T47D (cell line): ENCODE results near the gene NMUR2.

Experiments
- DNase-seq, 2 experiments: peaks; one replicate each; pipeline versions ENCODE4 v3.0.0 to v3.0.0-alpha.2; 2011 to 2012; ENCODE audit warnings: low read depth in 1 of 2, low spot score in 1 of 2
- JUND ChIP-seq: IDR thresholded peaks from 2 replicates; pipeline ENCODE4 v1.6.1; 2012; ENCODE audit warnings: low read depth
- in situ Hi-C: cut with HindIII; loops from 2 replicates; pipeline ENCODE4 v1.10.0; 2016; ENCODE audit warnings: low sequenced_read_pairs, low pct_unique_long_range_greater_than_20kb

NMUR2 gene

DNA sequence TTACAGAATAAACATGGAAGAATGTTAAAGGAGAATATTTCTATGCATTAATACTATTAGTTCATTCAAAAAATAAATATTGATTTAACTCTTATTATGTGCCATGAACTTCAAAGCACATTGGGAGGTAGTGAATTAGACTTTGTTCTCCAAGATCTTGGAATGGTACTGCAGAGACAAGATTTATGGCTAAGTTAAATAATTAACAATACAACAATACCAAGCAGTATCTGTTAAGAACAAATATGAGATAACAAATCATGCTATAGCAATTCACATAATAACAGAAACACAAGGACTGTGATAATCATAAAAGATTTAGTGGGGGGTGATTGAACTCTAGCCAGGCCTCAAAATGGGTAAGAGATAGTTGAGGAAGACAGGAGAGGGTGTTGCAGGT, 11.6 kb downstream of the NMUR2 start:
- DNase-seq: no peak
- TF ChIP-seq JUND: no peak
- in situ Hi-C loops: no loop called here

DNA sequence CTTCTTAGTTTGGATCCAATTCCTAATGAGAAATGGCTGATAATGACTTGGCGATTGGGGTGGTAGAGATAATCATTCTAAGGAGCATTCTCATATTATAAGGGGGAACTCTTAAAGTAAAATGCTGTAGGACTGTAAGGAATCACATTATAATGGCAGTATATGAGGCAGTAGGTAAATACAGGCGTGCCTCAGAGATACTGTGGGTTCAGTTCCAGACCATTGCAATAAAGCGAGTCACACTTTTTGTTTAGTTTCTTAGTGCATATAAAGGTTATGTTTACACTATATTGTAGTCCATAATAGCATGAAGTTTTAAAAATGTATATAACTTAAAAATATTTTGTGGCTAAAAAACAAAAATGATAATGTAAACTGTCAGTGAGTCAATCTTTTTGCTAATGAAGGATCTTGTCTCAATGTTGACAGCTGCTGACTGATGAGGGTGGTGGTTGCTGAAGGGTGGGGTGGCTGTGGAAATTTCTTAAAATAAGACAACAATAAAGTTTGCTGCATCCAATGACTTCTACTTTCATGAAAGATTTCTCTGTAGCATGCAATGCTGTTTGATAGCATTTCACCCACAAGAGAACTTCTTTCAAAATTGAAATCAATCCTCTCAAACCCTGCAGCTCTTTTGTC, 15.8 kb downstream of the NMUR2 start:
- no peak for TF ChIP-seq JUND
- in situ Hi-C loops: no loop called here
- DNase-seq: no peak

DNA sequence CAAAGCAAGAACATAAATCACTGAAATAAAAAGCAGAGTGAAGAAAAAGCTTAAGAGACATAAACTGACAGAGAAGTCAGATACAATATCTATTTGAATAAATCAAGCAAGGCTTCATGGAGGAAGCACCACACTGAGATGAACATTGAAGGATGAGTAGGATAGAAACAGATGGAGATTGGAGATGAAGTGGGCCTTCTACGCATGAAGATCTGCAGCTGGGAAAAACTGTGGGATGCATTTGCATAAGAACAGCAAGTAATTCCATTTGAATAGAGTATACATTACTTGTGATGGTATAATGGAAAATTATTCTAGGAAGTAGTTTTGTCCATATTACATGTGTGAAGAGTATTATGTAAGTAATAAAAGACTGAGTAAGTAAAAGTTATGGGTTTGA, 16.5 kb downstream of the NMUR2 start:
- in situ Hi-C loops: no loop called here
- DNase-seq: no peak
- TF ChIP-seq JUND: no peak

DNA sequence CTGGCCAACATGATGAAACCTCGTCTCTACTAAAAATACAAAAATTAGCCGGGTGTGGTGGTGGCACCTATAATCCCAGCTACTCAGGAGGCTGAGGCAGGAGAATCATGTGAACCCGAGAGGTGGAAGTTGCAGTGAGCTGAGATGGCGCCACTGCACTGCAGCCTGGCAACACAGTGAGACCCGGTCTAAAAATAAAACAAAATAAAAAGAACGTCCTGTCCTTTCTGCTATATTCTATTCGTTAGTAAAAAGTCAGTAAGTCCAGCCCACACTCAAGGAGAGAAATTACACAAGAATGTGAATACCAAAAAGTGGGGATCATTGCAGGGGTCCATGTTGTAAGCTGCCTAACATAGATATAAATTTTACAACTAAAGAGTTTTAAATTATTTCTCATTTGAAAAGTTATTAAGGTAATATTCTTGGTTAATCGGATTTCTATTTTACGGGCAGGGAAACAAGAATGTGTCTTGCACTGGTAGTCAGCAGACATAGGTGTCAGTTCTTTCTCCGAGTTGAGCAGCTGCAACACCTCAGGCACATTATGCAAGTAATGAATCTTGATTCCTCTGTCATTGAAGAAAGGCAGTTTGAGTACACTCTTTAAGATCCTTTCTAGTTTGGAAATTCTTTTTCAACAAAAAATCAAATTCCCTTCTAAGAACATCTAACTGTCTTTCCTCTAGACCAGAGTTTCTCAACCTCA, 24.5 kb downstream of the NMUR2 start:
- no peak for TF ChIP-seq JUND
- in situ Hi-C loops: no loop called here
- DNase-seq: no peak

DNA sequence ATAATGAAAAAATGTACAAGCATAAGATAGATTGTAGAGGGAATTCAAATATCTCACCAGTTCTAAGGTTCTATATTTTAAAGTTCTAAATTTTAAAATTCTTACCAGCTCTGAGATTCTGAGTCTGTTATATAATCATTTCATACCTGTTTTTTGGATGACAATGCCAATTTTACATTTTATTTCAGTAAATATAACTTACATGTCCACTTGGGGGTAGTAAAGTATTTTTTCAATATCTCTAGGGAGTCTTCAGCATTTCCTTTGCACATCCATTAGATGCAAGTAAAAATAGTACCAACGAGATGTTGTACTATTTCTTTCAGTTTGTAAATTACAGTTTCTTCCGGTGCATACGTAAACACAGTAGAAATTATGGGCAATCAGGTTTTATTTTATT, 25.7 kb downstream of the NMUR2 start:
- in situ Hi-C loops: no loop called here
- DNase-seq: no peak

DNA sequence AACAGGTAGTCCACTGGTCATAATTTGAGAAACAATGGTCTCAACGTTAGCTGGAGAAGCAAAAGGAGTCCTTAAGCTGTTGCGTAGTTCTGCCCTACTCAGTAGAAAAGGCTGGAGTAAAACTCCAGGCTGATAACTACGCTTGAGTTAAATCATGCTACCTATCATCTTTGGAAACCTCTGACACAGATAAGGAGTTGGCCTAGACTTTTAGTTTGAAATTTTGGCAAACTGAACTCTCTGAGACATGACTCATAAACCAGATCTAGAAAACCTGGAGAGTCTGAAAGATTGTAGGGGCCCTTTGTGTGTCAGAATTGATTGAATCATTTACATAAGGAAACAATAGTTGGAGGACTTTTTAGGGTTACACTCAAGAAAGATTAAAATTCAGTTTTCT, 26.3 kb downstream of the NMUR2 start:
- in situ Hi-C loops: no loop called here
- DNase-seq: no peak
- TF ChIP-seq JUND: no peak

More for the DNA sequence above, 25.7 kb downstream of the NMUR2 start:
- TF ChIP-seq JUND: no peak

DNA sequence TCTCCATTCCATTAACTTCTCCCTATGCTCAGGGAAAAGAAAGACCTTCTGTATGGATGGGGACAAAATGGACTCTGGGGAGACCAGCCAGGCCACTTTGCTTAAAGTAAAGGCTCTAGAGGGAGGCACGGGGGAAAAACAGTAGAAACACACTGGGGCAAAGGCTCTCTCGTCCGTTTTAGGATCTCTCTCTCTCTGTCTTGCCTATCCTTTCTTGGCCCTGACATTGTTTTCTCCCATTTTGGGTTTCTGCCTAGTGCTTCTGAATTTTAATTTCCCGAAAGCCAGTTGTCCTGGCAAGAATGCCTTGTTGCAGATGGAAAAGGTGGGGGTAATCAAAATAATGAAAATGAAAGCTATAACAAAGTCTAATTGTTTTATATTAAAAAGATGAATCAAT, 28.2 kb downstream of the NMUR2 start:
- TF ChIP-seq JUND: no peak
- in situ Hi-C loops: no loop called here
- no peak for DNase-seq

DNA sequence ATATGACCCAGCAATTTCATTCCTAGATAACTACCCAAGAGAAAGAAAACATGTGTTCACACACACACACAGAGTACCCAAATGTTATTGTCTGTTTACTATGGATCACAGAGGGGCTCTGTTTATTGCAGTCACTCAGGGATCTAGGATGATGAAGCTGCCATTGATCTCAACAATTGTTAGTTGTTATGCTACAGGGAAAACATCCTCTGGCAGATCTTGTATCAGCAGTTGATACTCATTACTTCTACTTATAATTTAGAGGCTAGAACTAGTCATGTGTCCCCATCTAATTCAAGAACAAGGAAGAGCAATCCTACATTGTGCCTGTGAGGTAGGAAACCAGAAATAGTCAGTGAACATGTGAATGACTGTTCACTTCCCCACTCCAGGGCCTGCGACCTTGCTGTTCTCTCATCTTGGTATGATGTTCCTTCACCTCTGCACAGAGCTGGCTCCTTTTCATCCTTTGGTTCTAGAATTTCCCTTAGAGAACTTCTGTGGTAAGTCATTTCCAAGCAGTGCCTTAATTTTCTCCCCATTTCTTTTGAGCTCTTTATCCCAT, 30.3 kb downstream of the NMUR2 start:
- in situ Hi-C loops: no loop called here
- DNase-seq: no peak
- TF ChIP-seq JUND: no peak

DNA sequence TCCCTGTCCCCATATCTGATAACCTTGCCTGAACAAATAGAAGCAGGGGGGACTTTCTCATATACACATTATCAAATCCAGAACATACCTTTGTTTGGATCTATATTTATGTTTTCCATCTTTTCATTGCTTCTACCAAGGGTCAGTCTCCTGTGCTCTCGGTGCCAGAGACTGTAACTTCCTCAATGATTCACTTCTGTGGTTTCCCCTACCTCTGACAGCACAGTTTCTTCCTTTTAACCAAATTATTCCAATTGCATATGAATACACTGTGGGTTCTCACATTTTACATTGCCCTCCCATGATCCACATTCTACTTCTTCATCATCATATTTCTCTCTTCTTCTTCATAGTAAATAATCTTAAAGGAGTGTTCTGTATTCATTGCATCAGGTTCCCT, 32.2 kb downstream of the NMUR2 start:
- no peak for TF ChIP-seq JUND
- no peak for DNase-seq
- in situ Hi-C loops: no loop called here

DNA sequence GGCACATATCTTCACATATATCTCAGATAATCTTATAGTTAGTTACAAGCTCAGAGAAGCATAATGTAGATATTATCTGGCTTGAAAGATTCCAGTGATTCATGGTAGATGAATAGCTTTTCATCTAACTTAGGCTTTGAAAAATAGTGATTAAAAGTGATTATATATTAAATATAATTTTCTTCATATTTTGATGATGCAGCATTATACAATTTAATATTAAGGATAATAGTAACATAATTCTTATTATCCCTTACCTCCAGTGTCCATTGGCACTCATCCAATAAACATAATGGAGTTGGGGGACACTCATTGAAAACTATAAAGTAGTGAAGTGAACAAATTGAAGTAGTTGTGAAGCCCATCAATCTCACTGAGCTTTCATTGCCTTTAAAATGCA, 35.8 kb downstream of the NMUR2 start:
- no peak for DNase-seq
- in situ Hi-C loops: no loop called here
- no peak for TF ChIP-seq JUND

DNA sequence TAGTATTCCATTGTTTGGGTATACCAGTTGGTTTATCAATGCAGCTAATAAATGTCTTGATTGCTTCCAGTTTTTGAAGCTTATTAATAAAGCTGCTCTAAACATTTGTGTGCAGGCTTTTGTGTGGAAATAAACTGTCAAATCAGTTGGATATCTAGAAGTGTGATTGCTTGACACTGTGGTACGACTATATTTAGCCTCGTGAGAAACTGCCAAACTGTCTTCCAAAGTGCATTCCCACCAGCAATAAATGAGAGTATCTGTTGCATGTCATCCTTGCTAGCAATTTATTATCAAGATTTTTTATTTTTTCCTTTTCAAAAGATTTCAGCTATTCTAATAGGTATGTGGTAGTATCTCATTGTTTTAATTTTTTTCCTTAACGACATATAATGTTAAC, 37.5 kb downstream of the NMUR2 start:
- TF ChIP-seq JUND: no peak
- in situ Hi-C loops: no loop called here
- DNase-seq: no peak

DNA sequence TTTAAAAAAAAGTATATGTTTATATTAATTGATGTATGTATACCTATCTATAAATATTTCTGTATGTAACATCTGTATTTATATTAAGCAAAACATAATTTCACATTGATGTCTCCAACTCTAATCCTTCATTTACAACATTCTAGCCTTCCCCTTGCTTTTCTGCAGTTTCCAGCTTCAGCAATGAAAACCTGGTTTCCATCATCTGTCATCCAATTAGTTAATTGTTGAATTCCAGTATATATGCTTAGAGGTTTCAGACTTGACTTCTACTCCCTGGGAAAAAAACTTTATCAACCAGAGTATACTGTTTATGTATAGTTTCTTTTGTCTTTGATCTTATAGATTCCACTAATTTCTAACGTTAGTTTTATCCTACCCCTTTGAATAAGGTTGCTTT, 38.4 kb downstream of the NMUR2 start:
- no peak for DNase-seq
- no peak for TF ChIP-seq JUND
- in situ Hi-C loops: no loop called here

DNA sequence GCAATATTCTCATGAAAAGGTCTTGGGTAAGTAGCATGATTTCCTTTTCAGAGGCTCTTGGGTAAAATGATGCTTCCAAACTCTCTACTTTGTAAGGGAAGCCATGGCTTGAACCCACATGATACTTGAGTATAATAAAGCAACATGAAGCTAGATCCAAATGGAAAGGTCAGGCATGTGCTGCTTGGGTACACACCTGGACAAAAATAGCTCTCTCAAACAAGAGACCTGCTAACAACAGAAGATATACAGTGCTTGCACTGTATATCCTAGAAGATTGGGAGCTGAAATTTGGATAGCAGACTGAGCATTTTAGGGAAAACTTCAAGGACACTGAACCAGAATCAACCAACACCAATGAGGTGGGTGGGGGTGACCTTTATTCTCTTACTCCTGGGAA, 40.2 kb downstream of the NMUR2 start:
- in situ Hi-C loops: no loop called here
- DNase-seq: no peak
- TF ChIP-seq JUND: no peak

DNA sequence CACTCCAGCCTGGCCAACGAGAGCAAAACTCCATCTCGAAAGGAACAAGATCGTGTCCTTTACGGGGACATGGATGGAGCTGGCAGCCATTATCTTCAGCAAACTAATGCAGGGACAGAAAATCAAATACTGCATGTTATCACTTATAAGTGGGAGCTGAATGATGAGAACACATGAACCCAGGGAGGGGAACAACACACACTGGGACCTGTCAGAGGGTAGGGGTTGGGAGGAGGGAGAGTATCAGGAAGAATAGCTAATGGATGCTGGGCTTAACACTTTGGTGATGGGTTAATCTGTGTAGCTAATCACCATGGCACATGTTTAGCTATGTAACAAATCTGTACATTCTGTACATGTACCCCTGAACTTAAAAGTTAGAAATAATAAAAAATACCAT, 40.9 kb downstream of the NMUR2 start:
- in situ Hi-C loops: no loop called here
- no peak for TF ChIP-seq JUND
- DNase-seq: no peak
